ENCODE results near the gene CALML3.

DNA sequence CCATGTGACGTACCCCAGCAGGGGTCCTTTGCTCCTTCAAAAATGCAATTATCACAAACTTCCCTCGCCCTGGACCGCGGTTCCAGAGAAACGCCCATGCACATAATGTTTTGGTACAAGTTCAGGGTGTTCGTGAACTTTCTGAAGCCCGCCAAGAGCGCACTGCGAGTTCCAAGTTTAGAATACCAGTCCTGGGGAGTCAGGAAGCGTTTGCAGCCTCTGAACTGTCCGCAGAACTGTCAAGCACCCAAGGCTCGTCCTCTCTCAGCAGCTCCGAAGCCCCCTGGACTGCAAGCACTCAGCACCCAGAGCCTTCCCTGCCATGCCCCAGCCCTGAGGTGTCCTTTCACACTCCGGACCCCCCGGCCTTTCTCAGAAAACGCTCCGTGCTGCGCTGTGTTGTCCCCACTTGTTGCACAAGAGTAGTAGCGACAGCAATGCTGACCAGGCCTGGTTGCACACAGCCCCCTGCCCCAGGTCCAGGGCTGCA, 30.3 kb downstream of the CALML3 start:
- TF ChIP-seq, protein P1, sequence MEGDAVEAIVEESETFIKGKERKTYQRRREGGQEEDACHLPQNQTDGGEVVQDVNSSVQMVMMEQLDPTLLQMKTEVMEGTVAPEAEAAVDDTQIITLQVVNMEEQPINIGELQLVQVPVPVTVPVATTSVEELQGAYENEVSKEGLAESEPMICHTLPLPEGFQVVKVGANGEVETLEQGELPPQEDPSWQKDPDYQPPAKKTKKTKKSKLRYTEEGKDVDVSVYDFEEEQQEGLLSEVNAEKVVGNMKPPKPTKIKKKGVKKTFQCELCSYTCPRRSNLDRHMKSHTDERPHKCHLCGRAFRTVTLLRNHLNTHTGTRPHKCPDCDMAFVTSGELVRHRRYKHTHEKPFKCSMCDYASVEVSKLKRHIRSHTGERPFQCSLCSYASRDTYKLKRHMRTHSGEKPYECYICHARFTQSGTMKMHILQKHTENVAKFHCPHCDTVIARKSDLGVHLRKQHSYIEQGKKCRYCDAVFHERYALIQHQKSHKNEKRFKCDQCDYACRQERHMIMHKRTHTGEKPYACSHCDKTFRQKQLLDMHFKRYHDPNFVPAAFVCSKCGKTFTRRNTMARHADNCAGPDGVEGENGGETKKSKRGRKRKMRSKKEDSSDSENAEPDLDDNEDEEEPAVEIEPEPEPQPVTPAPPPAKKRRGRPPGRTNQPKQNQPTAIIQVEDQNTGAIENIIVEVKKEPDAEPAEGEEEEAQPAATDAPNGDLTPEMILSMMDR (IDR thresholded peaks at IDR 0.05), result no peak
- TF ChIP-seq POLR2A (IDR thresholded peaks at IDR 0.05), result no peak

Measured in uterus (tissue), 2 donors.